Measurements from ENCODE around the gene PRIMA1.

PRIMA1 gene

DNA sequence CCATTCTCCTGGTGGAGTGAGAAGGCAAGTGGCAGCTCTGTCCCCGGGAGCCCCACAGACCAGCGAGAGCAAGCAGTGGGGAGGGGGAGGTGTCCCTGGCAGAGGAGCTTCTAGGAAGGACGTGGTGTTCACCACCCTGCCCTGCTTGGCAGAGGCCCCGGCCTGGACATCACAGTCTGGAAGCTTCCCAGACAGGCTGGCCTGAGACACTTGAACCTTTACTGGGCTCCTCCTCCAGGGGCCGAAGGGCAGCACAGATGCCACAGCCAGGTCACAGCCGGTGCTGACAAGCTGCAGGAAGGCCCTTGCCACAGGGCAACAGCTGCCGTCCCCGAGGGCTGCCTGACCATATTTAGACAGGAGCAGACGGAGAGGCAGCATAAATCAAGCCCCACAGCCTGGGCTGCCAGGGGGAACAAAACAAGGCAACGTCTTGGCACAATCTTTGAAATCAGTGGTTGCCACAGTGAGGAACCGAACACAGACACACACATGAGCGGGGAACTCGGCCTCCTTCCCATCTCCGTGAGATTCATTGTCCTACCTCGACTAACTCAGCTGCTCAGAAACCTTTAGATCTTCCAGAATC is 28.5 kb downstream of the PRIMA1 start:
- DNase-seq (ENCODE audit: low read depth in 1 of 2, low spot score in 1 of 2), result no peak

DNA sequence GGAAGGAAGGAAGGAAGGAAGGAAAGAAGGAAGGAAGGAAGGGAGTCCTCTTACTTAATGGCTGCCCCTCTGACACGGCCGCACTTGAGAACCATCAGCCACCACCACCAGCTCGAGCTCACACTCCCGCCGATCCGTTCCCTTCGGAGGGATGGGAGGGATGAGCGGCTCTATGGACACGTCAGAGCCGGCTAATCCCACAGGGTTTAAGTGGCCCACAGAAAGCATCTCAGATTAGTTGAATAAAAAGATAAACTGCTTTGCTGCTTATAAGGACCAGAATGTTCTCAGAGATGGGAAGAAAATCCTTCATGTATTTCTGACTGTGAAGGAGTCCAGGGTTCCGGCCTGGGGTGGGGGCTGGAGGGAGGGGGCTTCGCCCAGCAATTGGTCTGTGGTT is 31.1 kb downstream of the PRIMA1 start:
- no peak for DNase-seq (ENCODE audit: low read depth in 1 of 2, low spot score in 1 of 2)

DNA sequence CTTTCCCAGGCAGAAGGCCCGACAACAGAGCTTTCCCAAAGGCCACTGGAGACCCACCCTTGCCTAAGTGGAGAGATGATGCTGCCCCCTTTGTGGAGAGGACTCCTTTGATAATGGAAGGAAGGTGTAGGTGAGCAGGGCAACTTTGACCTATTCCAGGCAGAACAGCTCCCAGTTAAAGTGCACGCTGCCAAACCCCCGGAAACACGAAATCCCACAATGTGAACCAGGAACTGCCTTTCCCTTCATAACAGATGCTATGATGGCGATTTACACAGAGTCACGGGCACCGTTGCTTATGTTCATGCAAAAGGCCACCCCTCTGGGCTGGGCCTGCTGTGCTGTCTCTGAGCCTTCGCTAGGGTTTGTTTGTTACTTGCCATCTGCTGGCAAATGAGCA is 34.6 kb downstream of the PRIMA1 start:
- DNase-seq (ENCODE audit: low read depth in 1 of 2, low spot score in 1 of 2), result no peak

DNA sequence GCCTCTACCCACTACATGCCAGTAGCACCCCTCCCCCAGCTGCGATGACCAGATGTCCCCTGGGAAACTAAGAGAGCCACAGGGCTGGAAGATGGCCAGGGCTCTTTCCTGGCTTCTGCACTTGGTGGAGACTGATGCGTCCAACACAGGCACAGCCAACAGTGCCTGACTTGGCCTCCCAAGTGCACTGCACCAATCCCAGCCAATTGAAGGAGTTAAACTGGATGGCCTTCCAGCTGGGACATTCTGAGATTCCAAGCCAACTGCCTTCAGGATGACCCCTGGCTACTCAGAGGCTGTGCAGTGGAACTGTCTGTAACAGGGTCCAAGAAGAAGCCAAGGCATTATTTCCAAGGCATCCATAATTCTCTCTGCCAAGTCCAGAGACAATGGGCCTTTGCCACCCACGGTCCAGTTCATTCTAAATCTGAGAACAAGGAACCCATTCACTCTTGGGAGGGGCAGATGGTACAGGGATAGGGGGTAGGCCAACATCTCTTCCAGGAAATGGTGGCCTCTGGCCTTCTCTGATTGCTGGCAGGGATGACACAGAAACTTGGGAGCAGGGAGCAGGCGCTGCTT is 35.2 kb downstream of the PRIMA1 start:
- no peak for DNase-seq (ENCODE audit: low read depth in 1 of 2, low spot score in 1 of 2)

DNA sequence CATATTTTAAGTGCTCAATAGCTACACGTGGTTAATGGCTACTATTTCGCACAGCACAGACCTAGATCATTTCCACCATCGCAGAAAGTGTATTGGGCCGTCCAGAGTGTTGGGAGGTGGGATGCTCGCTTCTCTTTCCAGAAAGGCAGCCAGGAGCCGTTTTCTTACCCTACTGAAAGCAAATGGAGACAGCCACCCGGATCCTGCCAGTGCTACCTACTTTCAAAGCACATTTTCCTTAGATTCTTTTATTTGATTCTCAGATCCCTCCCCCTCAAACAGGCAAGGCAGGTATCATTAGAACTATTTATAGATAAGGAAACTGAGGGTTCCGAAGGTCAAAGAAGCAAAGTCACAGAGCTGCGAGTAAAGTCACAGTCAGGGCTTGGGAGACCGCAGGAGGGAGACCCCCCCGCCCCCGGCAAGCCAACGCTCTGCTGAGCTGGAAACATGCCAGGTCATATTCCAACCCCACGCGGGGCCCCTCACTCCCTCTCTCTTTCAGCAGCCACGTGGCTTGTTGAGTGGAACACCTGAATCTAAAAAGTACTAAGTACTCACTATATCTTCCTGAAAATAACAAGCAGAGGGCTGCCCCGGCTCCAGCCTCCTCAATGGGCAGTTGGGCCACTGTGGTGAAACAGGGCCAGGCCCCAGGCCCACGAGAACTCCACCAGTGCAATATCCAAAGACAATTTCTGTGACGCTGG is 36.2 kb downstream of the PRIMA1 start:
- no peak for DNase-seq (ENCODE audit: low read depth in 1 of 2, low spot score in 1 of 2)

DNA sequence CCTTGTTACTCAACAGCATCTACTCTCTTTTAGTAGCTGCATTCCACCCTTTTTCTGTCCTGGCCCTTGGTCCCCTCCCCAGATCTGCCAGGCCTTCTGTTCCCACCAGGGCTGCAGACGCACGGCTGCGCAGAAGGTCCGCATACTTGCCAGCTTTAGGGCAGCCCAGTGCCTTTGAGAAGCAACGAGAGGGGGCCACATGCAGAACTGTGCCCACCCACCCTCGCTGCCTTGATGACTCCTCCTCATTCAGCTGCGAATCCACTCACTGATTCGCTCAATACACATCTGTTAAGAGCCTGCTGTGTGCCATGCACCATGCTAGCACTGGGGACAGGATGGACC is 39.2 kb downstream of the PRIMA1 start:
- no peak for DNase-seq (ENCODE audit: low read depth in 1 of 2, low spot score in 1 of 2)

DNA sequence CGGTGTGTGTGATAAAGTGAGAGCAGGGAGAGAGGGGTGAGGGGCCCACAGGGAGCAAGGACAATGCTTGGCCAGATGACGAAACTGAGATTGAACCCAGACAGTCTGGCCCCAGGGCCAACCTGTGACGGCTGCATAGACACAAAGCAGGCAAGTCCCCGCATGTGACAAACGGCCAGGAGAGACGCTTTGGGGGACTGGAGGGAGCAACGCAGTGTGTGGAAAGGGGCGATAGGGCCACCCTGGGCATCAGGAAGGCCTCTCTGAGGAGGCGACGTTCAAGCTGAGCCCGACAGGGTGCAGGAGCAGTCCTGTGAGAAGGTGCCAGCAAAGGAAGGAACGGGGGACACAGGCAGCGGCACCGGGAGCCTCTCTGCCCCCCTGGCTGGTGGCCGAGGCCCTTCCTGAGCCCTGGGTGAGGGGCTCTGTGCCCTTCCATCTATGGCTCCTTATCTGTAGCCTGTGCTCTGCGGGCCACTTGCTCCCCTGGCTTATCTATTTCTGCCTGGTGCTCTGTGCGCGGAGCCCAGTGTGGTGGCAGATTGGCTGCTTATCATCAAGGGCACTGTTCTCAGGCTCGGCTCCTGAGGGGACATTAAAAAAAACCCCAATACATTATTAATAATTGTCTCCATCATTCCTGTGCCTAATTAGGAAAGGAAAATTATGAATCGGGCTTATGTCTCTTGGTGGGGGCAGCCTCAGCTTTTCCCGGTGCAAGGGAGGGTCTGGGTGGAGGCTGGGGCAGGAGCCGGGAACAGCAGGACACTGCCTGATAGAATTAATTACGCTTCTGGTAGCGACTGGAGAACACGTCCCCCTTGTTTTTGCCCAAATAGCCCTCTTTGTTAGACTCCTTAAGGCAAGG is 39.8 kb downstream of the PRIMA1 start:
- no peak for DNase-seq (ENCODE audit: low read depth in 1 of 2, low spot score in 1 of 2)

DNA sequence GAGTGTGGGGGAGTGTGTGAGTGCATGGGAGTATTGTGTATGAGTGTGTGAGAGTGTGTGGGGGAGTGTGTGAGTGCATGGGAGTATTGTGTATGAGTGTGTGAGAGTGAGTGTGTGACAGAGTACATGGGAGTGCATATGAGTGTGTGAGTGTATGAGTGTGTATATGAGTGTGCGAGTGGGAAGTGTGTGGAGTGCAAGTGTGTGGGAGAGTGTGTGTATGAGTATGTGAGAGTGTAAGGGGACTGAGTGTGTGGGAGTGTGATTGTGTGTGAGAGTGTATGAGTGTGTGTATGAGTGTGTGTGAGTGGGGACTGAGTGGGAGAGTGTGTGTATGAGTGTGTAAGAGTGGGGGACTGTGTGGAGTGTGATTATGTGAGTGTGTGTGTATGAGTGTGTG is 40.7 kb downstream of the PRIMA1 start:
- DNase-seq (ENCODE audit: low read depth in 1 of 2, low spot score in 1 of 2), result no peak

DNA sequence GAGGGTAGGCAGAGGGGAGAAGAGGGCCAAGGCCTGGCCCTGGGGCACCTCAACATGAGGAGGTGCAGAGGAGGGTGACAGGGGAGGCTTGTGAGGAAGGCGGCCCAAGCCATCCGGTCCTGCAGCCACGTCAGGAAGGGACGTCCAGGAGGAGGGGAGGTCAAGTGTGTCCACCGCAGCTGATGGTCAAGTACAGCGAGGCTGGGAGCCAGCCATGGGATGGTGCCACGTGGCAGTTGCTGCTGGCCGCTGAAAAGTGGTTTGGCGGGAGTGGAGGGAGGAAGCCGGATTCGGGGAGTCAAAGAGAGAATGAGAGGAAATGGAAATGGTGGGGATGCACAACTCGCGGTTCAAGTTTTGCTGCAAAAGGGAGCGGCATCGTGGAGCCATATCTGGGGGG is 41.2 kb downstream of the PRIMA1 start:
- DNase-seq (ENCODE audit: low read depth in 1 of 2, low spot score in 1 of 2), result no peak

DNA sequence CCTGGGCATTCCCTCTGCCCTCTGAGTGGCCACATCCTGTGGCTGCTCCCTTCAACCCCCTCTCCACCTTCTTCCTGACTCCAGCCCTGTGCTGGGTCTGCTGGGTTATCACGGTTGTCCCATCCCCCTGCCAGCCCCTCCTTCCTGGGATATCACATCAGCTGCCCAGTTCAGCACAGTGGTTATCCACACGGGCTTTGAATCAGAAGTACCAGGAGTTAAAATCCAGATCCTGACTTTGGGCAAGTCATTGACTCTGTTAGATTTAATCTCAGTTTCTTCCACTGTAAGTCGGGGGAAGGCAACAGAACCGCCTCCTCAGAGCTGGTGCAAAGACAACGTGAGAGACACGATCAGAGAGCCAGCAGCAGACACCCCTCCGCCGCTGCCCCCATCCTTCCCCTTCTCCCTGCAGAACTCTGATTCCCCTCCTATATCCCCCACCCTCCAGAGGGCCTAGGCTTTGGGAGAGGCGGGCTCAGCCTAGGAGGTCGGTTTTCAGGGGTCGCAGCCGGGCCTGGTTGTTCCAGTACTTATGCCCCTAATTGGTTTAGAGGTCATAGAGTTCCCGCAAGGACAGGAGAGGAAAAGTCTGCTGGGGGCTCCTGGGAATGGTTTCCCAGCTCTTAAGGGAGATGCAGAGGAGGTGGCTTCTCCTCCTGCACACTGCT is 42.5 kb downstream of the PRIMA1 start:
- no peak for DNase-seq (ENCODE audit: low read depth in 1 of 2, low spot score in 1 of 2)

DNA sequence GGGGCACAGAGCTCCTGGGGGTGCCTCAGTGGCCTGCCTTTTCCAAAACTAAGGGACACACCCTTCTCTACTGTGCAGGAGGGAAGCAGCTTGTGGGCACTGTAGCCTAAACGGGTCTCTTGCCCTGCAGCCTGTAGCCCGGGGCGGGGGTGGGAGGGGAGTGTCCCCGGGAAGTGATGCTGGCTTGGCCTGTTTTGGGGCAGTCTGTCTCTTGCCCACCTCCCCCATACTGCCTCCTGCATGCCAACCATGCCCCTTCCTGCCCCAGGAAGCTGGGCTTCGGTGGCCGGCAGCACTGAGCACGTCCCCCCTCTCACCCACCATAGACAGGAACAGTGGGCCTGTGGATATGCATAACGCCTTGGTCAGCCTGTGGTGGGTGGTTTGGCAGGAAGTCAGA is 43.4 kb downstream of the PRIMA1 start:
- no peak for DNase-seq (ENCODE audit: low read depth in 1 of 2, low spot score in 1 of 2)

DNA sequence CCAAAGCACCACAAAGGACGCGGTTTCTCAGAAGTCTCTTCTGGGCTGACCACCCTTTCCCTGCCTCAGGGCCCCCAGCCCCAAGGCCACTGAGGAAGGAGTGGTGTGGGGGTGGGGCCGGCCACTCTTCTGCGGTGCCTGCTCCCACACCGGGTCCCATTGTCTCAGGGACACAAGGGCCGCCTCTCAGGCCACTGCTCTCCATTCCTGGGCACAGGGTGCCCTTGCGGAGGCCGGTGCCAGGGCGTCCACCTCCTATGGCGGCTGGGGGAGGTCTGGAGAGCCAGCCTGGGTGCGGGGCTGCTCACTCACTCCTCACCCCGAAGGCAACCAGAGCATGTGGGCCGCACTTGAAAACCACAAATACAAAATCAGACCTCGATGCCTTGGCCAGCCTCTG is 44.1 kb downstream of the PRIMA1 start:
- DNase-seq (ENCODE audit: low read depth in 1 of 2, low spot score in 1 of 2), result no peak

DNA sequence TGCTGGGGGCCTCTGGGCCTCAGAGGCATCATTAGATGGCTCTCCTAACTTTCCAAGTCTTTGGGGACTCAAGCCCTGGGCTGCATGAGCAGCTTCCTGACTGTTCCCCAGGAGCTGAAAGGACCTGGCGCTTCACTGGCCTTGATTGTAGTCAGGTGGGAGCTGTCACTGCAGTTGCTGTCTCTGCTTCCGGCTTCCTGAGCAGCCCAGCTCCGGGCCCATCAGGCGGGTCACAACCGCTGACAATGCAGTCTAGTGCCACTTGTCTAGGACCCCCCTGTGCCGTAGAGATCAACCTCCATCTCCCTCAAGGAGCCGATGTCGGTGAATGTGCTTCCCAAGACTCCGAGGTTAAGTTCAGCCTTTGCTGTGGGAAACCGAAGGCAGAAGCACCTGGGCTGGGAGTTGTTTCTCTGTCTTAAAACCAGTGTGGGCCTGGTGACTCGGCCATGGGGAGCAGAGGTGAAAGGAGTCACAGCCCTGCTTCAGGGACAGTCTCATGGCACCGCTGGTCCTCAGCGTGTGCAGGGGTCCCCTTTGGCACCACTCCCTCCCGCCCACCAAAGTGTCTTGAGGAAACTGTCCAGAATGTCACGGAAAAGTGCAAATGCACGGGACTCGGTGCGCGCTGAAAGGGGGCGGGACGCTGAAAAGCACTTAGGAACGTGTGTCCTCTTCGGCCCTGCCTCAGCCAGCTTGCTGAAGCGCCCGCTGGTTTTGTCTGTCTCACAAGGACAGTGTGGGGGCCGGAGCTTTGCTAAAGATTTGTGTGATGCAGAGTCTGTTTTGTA is 44.8 kb downstream of the PRIMA1 start:
- DNase-seq (ENCODE audit: low read depth in 1 of 2, low spot score in 1 of 2), result no peak

DNA sequence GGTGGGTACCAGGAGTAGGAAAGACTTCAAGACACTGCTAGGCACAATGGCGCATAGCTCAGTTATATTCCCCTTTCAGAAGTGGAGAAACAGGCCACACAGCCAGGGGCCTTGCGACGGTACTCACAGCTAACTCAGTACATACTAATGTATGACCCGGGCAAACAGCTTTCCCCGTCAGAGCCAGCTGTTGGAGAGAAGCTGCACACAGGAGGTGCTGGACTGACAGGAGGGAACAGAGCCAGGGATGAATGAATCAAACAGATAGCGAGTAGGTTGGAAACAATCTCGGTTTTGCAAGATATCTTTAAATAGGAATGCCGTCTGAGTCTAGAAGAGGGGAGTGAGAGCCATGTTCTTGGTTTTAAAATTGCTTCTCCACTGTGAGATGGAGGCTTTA is 45.5 kb downstream of the PRIMA1 start:
- no peak for DNase-seq (ENCODE audit: low read depth in 1 of 2, low spot score in 1 of 2)

DNA sequence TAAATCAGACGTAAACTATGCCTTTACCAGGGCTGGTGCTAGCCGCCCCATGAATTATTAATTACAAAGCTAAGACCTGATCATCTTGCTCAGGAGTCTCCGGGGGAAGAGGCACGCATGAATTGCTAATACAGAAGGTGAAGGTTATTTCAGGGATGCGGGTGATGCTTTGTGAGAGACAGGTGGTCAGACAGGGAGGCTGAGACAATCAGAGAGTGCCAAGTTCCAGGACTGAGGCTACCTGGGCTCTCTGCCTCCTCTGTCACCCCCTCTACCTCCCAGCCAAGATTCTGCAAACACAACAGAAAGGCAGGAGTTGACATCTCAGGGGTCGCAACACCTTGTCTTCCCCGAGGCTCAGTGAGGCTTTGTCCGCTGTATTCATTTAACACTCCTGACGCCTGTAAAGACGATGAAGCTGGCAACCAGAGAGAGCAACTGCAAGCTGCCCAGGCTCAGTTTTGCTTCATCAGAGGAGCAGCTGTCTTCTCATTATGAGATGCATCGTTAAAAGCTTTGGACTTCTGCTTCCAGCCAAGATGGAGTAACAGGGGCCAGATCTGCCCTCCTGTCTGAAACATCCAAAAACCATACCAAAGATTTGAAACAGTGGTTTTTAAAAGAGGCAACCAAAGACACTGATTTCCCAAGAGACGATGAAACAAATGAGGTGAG is 46.6 kb downstream of the PRIMA1 start:
- DNase-seq (ENCODE audit: low read depth in 1 of 2, low spot score in 1 of 2), result no peak

DNA sequence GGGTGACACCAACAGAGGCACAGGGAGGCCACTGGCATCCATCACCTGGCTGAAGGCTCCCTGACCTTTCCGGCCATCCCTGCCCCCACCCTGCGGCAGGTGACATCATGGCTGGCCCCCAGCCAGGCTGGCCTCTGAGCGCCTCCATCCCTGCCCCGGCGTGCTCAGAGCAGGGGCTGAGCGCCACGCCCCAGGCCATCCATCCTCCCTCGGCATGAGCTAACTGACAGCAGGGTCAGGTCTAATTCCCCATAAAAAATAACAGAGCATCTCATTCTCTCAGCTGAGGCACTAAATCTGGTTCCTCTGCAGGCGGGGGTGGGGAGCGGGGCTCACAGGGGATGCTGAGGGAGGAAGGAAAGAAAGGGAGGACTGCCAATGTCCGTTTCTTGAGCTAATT is 50.7 kb downstream of the PRIMA1 start:
- no peak for DNase-seq (ENCODE audit: low read depth in 1 of 2, low spot score in 1 of 2)

DNA sequence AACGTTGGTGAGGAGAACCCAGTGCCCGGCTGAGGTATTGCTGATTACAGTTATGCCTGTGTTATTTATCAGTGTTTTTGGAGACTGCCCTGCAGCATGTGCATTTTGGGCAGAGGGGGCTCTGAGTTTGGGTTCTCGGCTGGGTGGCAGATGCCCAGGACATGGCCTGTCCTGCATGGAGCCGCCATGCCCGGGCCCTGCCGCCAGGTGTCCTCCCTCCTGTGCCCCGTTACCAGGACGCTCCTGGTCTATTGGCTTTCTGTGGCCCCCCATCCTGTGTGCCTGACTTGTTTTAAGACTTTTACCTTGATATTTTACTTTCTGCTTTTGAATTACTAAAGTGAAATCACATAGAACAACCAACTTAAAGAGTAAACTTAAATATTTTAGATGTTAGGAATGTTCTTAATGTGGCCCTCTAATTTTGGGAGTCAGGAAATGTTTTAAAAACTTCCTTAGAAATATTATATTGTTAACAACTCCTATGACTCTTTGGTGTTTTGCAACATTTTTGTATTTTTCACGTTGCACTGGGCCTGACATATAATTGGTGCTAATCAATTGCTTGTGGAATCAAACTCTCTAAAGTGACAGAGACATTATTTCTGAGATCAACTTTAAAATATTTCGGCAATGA is 51.8 kb downstream of the PRIMA1 start:
- DNase-seq (ENCODE audit: low read depth in 1 of 2, low spot score in 1 of 2), result no peak

DNA sequence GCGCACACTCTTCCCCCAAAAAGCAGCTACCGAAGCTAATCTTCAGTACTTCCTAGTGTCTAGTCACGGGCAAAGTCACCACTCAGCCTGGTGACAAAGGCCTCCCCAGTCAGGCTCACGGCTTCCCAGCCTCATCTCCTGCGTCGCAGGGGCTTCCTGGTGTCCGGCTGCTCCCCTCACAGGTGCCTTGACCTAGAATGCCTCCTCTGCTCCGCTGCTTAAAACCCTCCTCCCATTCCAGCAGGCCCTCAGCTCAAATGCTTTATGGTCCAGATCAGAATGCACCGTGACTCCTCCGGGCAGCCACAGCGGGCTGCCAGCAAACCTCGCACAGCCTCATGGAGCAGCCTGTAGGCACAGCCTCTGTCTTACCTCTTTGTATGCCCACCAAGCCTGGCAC is 53.1 kb downstream of the PRIMA1 start:
- no peak for DNase-seq (ENCODE audit: low read depth in 1 of 2, low spot score in 1 of 2)

DNA sequence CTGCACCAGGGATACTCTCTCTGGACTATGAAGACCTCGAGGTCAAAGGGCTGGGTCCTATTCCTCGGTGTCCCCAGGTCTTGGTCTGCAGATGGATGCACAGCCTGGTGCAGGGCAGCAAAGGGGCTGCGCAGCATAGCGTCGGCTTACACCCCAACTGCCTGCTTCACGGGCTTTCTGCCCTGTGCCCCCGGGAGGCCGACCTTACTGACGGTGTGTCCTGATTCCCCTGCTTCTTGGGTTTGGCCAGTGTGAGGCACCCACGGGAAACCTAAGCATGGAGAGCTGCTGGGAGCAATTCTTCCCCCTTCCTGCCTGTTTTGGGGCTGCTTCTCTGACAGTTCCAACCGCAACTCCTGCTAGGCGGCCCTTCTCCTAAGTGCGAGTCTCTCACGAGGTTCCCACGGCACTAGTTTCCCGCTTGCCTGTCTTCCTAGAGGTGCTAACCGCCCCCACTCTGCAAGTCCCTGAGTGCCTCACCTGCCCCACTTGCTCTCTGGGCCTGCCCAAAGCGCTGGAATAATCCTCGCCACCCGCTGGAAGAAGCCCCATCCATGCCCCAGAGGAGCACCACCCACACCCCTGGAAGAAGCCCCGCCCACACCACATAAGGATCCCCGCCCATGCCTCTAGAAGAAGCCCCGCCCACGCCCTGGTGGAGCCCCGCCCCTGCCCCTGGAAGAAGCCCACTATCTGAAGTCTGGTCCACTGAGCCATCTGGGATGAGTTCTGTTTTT is 54.0 kb downstream of the PRIMA1 start:
- DNase-seq (ENCODE audit: low read depth in 1 of 2, low spot score in 1 of 2), result no peak

All from activated T-helper 1 cell treated with anti-CD3 and anti-CD28 coated beads, Interleukin-2, amount 50 U/mL, for 16 hours (primary cell).